CD4-positive, CD25-positive, alpha-beta regulatory T cell (primary cell): ENCODE results near the gene RPN2. TPM values are rescaled to one million over a fixed set of nuclear protein-coding genes. Genes with fewer than 3 reads are reported as not detected.

Source experiments
- ATAC-seq, 2 donors: fragments of 150-1000 bp; cut with Tn5 transposase; one replicate each; pipeline ENCODE4 v1.10.0; 2021; ENCODE audit warnings: low read depth in 2 of 2, moderate number of reproducible peaks in 2 of 2, moderate library complexity in 1 of 2
- DNase-seq, 3 donors: peaks; one replicate each; pipeline versions ENCODE4 v3.0.0 to v3.0.0-alpha.2; 2012 to 2022; ENCODE audit warnings: mixed read lengths in 1 of 3
- H3K27ac ChIP-seq: one replicate; pipeline ENCODE4 v1.7.0; 2013; ENCODE audit warnings: mild to moderate bottlenecking, low read length; ENCODE audit not compliant: insufficient read depth, poor library complexity, severe bottlenecking
- H3K27me3 ChIP-seq: one replicate; pipeline ENCODE4 v1.7.0; 2013; ENCODE audit warnings: low read length; ENCODE audit not compliant: control insufficient read depth, insufficient read depth
- H3K36me3 ChIP-seq: one replicate; pipeline ENCODE4 v1.7.0; 2013; ENCODE audit warnings: mild to moderate bottlenecking, low read length, moderate library complexity; ENCODE audit not compliant: control insufficient read depth, insufficient read depth
- H3K4me1 ChIP-seq: 2 replicates; pipeline ENCODE4 v1.7.0; 2013; ENCODE audit warnings: mild to moderate bottlenecking, low read length; ENCODE audit not compliant: insufficient read depth, control insufficient read depth, poor library complexity, severe bottlenecking
- H3K4me3 ChIP-seq: one replicate; pipeline ENCODE4 v1.7.0; 2013; ENCODE audit warnings: low read depth, mild to moderate bottlenecking, low read length, moderate library complexity
- H3K9me3 ChIP-seq, 2 experiments: 1 replicate in 1 of 2; 2 replicates in 1 of 2; pipeline ENCODE4 v1.7.0; 2013; ENCODE audit warnings: low read length in 2 of 2, mild to moderate bottlenecking in 1 of 2, moderate library complexity in 1 of 2; ENCODE audit not compliant: control insufficient read depth in 2 of 2
- H3K27ac Mint-ChIP-seq, 3 donors: one replicate each; pipeline ENCODE4 v1.8.0; 2020 to 2022; ENCODE audit warnings: mild to moderate bottlenecking in 3 of 3, mixed read lengths in 3 of 3, moderate library complexity in 2 of 3
- H3K27me3 Mint-ChIP-seq: one replicate; pipeline ENCODE4 v1.8.0; 2022; ENCODE audit warnings: mild to moderate bottlenecking, mixed read lengths
- H3K36me3 Mint-ChIP-seq: one replicate; pipeline ENCODE4 v1.8.0; 2020; ENCODE audit warnings: mixed read lengths
- H3K4me1 Mint-ChIP-seq, 4 donors: one replicate each; pipeline ENCODE4 v1.8.0; 2020 to 2022; ENCODE audit warnings: mixed read lengths in 4 of 4, mild to moderate bottlenecking in 1 of 4
- H3K4me3 Mint-ChIP-seq, 4 donors: one replicate each; pipeline ENCODE4 v1.8.0; 2020 to 2022; ENCODE audit warnings: mild to moderate bottlenecking in 4 of 4, mixed read lengths in 4 of 4, moderate library complexity in 3 of 4
- H3K9me3 Mint-ChIP-seq, 7 donors: one replicate each; pipeline ENCODE4 v1.8.0; 2020 to 2022; ENCODE audit warnings: mixed read lengths in 7 of 7, mild to moderate bottlenecking in 3 of 7, moderate library complexity in 2 of 7
- polyA plus RNA-seq, 4 donors: library from polyadenylated mRNA; unstranded; fragments of 300-500 nt; fragmentation: Illumina TruSeq; gene quantifications; one replicate each; pipeline ENCODE4 v1.2.3, GENCODE V29; 2021
- total RNA-seq: library from RNA; stranded (reverse); gene quantifications from one replicate; pipeline ENCODE4 v1.2.3, GENCODE V29; 2022

Gene RPN2
- total and polyA plus RNA-seq, 5 donors from 2014 or later, result 101 to 259 (median 238) TPM

GRCh38 chr20:37205794-37206193, 26.7 kb downstream of the RPN2 start:
- no peaks in the 10 kb centered on the region for H3K9me3 ChIP-seq
- H3K27ac ChIP-seq, result no peak overlapping the region
- Mint-ChIP-seq H3K27me3 (no peaks in the 10 kb centered on the region), H3K4me3 (no peak overlapping the region), H3K4me1 (peaks cover 4 to 13% (median 8%) of the 10 kb centered on the region in 4 donors), H3K27ac (peak overlapping the region in 1 of 3 donors; percentile 55), H3K36me3 (peaks cover 52% of the 10 kb centered on the region), H3K9me3 (no peaks in the 10 kb centered on the region)
- H3K27me3 ChIP-seq, result no peaks in the 10 kb centered on the region
- H3K36me3 ChIP-seq, result peaks cover 96% of the 10 kb centered on the region
- H3K4me1 ChIP-seq, result peaks cover 3% of the 10 kb centered on the region
- DNase-seq, result no peak
- ATAC-seq, result no peak
- no peak overlapping the region for H3K4me3 ChIP-seq

DNA sequence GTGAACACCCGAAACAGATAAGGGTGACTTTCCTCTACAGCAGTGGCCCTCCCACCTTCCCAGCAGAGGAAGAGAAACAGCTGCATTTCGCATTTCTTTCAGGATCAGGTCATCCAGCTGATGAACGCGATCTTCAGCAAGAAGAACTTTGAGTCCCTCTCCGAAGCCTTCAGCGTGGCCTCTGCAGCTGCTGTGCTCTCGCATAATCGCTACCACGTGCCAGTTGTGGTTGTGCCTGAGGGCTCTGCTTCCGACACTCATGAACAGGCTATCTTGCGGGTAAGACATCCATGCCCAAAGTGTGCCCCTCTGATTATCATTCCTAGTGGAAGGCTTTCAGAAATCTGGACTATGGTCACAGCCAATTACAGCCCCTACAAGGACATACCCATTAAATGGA, 28.0 kb downstream of the RPN2 start:
- Histone ChIP-seq H3K4me3 (no peak overlapping the region), H3K36me3 (peaks cover 91% of the 10 kb centered on the region), H3K27ac (no peak overlapping the region), H3K4me1 (peaks cover 1% of the 10 kb centered on the region), H3K9me3 (no peaks in the 10 kb centered on the region), H3K27me3 (no peaks in the 10 kb centered on the region)
- H3K4me3 Mint-ChIP-seq, result no peak overlapping the region
- H3K4me1 Mint-ChIP-seq, result peaks cover 4 to 8% (median 4%) of the 10 kb centered on the region in 4 donors
- ATAC-seq, result no peak
- H3K36me3 Mint-ChIP-seq, result peaks cover 42% of the 10 kb centered on the region
- no peak for DNase-seq
- no peaks in the 10 kb centered on the region for H3K27me3 Mint-ChIP-seq
- H3K9me3 Mint-ChIP-seq, result no peaks in the 10 kb centered on the region
- H3K27ac Mint-ChIP-seq, result no peak overlapping the region

- Histone ChIP-seq H3K4me1 (no peaks in the 10 kb centered on the region), H3K27ac (no peak overlapping the region), H3K9me3 (no peaks in the 10 kb centered on the region), H3K36me3 (peaks cover 93% of the 10 kb centered on the region), H3K4me3 (no peak overlapping the region), H3K27me3 (no peaks in the 10 kb centered on the region)
- peaks cover 43% of the 10 kb centered on the region for H3K36me3 Mint-ChIP-seq
- no peak overlapping the region for H3K4me3 Mint-ChIP-seq
- H3K27ac Mint-ChIP-seq, result peak overlapping the region in 1 of 3 donors; percentile 32
- H3K4me1 Mint-ChIP-seq, result peaks cover 0 to 4% (median 2%) of the 10 kb centered on the region in 4 donors
- no peaks in the 10 kb centered on the region for H3K9me3 Mint-ChIP-seq
- no peaks in the 10 kb centered on the region for H3K27me3 Mint-ChIP-seq
- no peak for DNase-seq
- ATAC-seq, result no peak
Measured at GRCh38 chr20:37209193-37209592, 30.1 kb downstream of the RPN2 start.

- Mint-ChIP-seq H3K4me3 (no peak overlapping the region), H3K9me3 (no peaks in the 10 kb centered on the region), H3K27me3 (no peaks in the 10 kb centered on the region), H3K36me3 (peaks cover 43% of the 10 kb centered on the region), H3K27ac (no peak overlapping the region), H3K4me1 (peaks cover 0 to 6% (median 3%) of the 10 kb centered on the region in 4 donors)
- Histone ChIP-seq H3K27ac (no peak overlapping the region), H3K4me1 (no peaks in the 10 kb centered on the region), H3K36me3 (peaks cover 93% of the 10 kb centered on the region), H3K9me3 (no peaks in the 10 kb centered on the region), H3K27me3 (no peaks in the 10 kb centered on the region), H3K4me3 (no peak overlapping the region)
- no peak for ATAC-seq
- no peak for DNase-seq
Measured at GRCh38 chr20:37209661-37210314, 30.7 kb downstream of the RPN2 start.

DNA sequence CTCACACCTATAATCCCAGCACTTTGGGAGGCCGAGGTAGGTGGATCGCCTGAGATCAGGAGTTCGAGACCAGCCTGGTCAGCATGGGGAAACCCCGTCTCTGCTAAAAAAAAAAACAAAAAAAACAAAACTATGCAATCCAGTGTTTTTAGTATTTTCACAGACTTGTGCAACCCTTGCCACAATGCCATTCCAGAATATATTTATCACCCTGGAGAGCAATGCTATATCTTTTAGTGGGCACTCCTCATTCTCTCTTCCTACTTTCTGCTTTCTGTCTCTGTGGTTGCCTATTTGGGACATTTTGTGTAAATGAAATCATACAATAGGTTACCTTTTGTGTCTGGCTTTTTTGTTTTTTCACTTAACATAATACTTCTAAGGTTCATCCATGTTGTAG, 39.3 kb downstream of the RPN2 start:
- peaks cover 0 to 7% (median 3%) of the 10 kb centered on the region in 4 donors for H3K4me1 Mint-ChIP-seq
- peaks cover 37% of the 10 kb centered on the region for H3K36me3 Mint-ChIP-seq

DNA sequence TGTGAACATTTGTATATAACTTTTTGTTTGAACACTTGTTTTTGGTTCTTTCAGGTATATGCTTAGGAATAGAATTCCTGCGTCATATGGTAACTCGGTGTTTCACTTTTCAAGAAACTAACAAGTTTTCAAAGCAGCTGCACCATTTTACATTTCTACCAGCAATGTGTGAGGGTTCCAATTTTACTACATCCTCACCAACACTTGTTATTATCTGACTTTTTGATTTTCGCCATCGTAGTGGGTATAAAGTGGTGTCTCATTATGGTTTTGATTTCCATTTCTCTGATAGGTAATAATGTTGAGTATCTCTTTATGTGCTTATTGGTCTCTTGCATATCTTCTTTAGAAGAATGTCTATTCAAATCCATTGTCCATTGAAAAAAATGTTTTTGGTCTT, 39.8 kb downstream of the RPN2 start:
- H3K4me3 ChIP-seq, result no peak overlapping the region
- Mint-ChIP-seq H3K4me3 (no peak overlapping the region), H3K4me1 (peaks cover 0 to 7% (median 3%) of the 10 kb centered on the region in 4 donors), H3K9me3 (no peaks in the 10 kb centered on the region), H3K36me3 (peaks cover 37% of the 10 kb centered on the region), H3K27me3 (no peaks in the 10 kb centered on the region), H3K27ac (peak overlapping the region in 1 of 3 donors; percentile 39)
- H3K27me3 ChIP-seq, result no peaks in the 10 kb centered on the region
- no peaks in the 10 kb centered on the region for H3K9me3 ChIP-seq
- no peak for ATAC-seq
- DNase-seq, result no peak
- no peaks in the 10 kb centered on the region for H3K4me1 ChIP-seq
- no peak overlapping the region for H3K27ac ChIP-seq
- H3K36me3 ChIP-seq, result peaks cover 77% of the 10 kb centered on the region

More for the DNA sequence above, 39.3 kb downstream of the RPN2 start:
- Mint-ChIP-seq H3K27ac (peak overlapping the region in 1 of 3 donors; percentile 39), H3K27me3 (no peaks in the 10 kb centered on the region), H3K4me3 (no peak overlapping the region), H3K9me3 (no peaks in the 10 kb centered on the region)
- no peak for DNase-seq
- H3K4me1 ChIP-seq, result no peaks in the 10 kb centered on the region
- no peaks in the 10 kb centered on the region for H3K27me3 ChIP-seq
- H3K36me3 ChIP-seq, result peaks cover 77% of the 10 kb centered on the region
- no peak overlapping the region for H3K4me3 ChIP-seq
- no peaks in the 10 kb centered on the region for H3K9me3 ChIP-seq
- ATAC-seq, result no peak
- no peak overlapping the region for H3K27ac ChIP-seq

- DNase-seq (no peak), ATAC-seq (no peak)
- Histone ChIP-seq H3K9me3 (no peaks in the 10 kb centered on the region), H3K36me3 (peaks cover 77% of the 10 kb centered on the region), H3K27me3 (no peaks in the 10 kb centered on the region), H3K4me3 (no peak overlapping the region), H3K27ac (no peak overlapping the region), H3K4me1 (no peaks in the 10 kb centered on the region)
- no peaks in the 10 kb centered on the region for H3K9me3 Mint-ChIP-seq
- no peak overlapping the region for H3K4me3 Mint-ChIP-seq
- H3K4me1 Mint-ChIP-seq, result peaks cover 0 to 4% (median 3%) of the 10 kb centered on the region in 4 donors
- peak overlapping the region in 1 of 3 donors; percentile 74 for H3K27ac Mint-ChIP-seq
- no peaks in the 10 kb centered on the region for H3K27me3 Mint-ChIP-seq
- H3K36me3 Mint-ChIP-seq, result peaks cover 34% of the 10 kb centered on the region
Measured at GRCh38 chr20:37219751-37220668, 40.9 kb downstream of the RPN2 start.
